Activated CD4-positive, alpha-beta T cell treated with anti-CD3 and anti-CD28 coated beads, Interleukin-10, Interleukin-2, amounts not matched to agents 100 ng/mL and 50 ng/mL, durations not matched to agents 16 hours and 8 hours (primary cell): Measurements from ENCODE around the gene RRP7A.
"Not testable (repeated sequence)": the region's sequence is repeated elsewhere in the genome, so short reads cannot be mapped to it uniquely, and the experiment has no call there.

ENCODE experiments used
- DNase-seq: peaks from one replicate; pipeline ENCODE4 v3.0.0-alpha.2; 2020

Gene RRP7A, protein sequence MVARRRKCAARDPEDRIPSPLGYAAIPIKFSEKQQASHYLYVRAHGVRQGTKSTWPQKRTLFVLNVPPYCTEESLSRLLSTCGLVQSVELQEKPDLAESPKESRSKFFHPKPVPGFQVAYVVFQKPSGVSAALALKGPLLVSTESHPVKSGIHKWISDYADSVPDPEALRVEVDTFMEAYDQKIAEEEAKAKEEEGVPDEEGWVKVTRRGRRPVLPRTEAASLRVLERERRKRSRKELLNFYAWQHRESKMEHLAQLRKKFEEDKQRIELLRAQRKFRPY

DNA sequence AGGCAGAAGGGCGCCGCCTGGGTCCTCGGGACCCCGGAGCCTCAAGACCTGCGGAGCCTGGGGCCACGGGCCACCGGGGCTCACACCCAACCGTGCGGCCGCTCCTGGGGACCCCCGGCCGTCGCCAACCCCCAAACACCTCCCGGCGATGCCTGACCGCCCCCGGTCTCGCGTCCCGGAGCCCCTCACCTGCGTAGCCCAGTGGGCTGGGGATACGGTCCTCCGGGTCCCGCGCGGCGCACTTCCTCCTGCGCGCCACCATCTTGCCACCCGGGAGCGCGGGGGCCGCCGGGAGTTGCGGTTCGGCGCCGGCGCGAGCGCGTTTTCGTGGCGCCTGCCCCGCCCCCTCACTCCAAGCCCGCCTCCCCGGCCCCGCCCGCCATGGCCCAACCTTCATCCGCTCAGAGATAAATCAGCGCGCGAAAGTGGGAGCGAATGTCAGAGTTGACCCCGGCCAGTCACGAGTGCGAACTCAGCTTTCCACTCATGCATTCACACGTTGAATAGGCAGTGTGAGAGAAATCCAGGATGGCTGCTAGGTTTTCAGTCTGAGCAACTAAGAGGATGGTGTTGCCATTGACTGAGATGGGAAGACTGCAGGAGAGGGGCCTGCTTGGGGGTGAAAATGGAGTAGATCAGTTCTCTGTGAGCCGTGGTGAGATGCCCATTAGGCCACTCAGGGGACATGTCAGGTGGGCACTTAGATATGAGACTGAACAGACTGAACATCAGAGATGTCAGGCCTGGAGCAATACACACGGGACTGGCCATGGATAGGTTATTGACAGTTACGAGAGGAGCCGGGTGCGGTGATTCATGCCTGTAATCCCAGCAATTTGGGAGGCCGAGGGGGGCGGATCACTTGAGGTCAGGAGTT lies at the start of gene RRP7A:
TSS of gene RRP7A (minus strand) at position 272 of the 877 bp plus-strand sequence. CDS start at position 262, 10 bp downstream.
- peak; percentile 89 for DNase-seq

DNA sequence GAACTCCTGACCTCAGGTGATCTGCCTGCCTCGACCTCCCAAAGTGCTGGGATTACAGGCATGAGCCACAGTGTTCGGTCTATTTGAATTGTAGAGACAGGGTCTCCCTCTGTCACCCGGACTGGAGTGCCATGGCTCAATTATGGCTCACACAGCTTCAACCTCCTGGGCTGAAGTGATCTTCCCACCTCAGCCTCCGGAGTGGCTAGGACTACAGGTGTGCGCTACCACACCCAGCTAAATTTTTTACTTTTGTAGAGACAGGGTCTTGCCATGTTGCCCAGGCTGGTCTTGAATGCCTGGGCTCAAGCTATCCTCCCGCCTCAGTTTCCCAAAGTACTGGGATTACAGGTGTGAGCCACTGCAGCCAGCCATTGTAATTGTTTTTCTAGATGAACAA lies 48.4 kb upstream of the RRP7A start:
- not testable (repeated sequence) for DNase-seq

DNA sequence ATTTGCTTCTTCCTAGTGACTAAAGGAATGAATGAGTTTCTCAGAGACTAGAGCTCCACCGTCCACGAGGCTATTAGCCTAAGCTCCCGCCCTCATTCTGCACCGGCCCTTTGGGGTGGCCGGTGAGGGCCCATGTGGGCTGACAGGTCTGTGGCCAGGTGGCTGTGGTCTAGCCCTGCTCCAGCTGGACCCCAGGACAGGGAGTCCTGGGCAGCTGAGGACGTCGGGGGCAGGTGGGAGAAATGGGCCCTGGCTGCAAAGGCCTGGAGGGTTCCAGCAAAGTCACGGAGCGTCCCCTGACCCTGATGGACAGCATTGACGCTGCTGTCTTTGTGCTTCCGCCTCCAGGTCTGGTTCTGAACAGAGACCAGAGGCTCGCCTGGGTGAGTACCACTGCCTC lies 46.4 kb upstream of the RRP7A start:
- no peak for DNase-seq

DNA sequence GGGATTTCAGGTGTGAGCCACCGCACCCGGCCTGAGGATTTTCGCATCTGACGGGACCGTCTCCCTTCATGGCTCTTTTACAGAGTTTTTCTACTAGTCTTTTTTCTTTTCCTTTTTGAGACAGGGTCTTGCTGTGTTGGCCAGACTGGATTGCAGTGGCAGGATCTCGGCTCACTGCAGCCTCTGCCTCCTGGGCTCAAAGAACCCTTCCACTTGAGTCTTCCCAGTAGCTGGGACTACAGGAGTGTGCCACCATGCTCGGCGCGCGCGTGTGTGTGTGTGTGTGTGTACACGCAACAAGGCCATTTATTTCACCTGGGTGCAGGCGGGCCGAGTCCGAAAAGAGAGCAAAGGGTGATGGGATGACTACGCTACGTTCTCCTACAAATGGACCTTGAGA lies 45.1 kb upstream of the RRP7A start:
- DNase-seq: no peak

DNA sequence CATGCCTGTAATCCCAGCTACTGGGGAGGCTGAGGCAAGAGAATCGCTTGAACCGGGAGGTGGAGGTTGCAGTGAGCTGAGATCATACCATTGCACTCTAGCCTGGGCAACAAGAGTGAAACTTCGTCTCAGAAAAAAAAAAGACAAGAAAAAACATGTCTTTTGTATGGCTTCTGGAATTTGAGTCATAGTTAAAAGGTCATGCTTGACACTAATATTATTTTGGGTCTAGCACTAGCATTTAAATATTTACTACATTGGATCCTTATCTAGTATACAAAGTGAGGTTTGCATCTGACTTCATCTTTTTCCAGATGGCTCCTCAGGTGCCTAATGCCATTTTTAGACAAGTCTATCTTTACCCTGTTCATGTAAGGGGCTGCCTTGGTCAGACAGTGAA lies 44.3 kb upstream of the RRP7A start:
- not testable (repeated sequence) for DNase-seq

DNA sequence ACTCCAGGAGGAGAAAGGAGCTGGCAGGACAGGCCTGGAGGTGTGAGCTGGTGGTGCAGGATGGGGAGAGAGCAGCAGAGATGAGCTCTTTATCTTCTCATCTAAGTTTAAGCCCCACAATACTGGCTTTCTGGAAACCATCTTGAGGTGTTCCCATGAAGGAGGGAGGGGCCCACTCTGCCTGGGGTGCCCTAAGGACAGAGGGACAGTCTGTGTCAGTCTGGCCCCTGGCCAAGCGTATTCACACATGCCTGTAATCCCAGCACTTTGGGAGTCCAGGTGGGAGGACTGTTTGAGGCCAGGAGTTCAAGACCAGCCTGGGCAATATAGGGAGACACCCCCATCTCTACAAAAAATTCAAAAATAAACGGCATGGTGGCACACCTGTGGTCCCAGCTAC lies 43.1 kb upstream of the RRP7A start:
- no peak for DNase-seq

DNA sequence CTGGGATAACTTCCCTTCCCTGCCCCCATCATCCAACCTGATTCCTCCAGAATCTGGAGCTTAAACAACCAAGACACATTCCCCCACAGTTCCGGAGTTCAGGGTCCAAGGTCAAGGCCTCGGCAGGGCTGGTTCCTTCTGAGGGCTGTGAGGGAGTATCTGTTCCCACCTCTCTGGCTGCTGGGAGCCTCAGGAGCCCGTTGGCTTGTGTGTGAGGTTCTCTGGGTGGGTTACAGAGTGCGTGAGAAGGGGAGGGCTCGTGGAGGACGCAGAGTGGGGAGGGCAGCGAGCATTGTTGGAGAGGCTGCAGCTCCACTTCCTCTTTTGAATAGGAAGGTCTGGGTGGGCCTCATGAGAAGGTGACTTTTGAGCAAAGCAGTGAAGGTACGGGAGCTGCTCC lies 42.7 kb upstream of the RRP7A start:
- DNase-seq: no peak

DNA sequence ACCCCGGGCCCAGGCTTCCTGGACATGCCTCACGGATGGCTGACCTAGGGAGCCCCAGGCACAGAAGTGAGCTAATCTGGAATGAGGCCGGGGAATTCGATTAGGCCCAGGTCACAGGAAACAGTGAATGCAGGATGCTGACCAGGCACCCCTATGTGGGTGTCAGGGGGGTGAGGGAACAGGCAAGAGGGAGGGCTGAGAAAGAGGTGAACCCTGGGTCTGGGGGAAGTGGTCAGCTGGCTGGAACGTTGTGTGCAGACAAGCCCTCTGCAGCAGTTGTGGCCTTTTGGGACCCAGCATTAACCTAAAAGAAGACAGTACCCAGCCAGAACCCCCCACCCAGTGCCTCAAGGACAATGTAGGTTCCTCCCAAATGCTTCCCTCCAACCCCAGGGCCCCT lies 42.3 kb upstream of the RRP7A start:
- no peak for DNase-seq

DNA sequence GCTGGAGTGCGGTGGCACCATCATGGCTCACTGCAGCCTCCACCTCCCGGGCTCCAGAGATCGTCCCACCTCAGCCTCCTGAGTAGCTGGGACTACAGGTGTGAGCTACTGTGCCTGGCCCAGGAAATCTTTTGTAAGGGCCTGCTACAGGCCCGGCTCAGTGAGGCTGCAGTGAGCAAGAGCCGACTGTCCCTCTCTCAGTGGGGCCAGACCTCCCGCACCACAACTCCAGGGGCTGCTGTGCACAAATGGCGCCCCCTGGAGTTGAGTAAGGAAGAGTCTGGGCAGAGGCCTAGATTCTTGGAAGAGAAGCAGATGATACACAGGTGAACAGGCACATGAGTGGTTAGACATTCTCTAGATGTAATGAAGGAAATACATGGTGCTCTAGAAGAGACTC lies 41.2 kb upstream of the RRP7A start:
- no peak for DNase-seq

DNA sequence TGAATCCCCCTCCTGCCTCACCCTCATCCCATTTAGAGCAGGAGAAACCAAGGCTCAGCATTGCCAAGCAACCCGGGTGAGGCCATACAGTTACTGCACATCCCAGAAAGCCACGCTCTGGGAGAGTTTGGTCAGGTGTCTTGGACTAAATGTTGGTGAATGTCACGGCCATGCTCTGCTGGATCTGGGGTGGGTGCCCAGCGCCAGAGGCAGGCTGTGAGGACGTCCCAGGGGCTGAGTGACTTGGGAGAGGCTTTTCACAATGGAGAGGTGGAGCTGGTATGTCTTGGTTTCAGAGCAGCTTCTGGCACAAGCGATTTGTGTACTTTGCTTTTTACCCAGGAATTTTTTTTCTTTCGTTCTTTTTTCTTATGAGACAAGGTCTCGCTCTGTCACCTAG lies 40.8 kb upstream of the RRP7A start:
- no peak for DNase-seq

DNA sequence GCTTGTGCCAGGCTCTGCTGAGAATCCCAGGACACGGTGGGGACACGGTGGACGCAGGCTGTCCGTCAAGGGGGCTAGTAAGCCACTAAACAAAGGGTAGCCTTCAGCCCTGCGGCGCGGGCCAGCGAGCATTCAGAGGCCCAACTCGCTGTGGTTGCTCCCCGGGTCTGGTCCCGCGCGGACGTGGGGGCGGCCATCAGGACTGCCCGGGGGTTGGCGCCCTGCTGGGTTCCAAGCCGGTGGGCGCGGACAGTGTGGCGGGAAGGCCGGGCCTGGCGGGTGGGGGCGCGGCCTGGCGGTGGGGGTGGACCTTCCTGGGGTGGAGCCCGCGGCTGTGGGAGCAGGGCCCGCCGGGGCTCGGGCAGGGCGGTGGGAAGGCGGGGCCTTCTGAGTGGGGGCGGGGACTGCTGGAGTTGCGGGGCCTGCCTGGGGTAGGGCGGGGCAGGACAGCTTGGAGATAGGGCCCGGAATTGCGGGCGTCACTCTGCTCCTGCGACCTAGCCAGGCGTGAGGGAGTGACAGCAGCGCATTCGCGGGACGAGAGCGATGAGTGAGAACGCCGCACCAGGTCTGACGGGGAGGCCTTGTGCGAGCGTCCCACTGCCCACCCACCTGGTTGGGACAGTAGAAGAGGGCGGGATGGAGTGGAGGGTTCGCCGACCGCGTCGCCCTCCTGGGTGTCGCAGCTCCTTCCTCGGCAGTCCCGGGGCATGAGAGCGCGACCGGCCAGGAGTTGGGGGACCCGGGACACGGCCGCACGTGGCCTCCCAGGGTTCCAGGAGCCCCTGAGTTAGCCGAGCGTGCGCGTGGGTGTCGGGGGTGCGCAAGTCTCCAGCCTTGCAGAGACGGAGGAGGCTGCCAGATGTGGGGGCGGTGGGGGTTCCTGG lies 34.1 kb upstream of the RRP7A start, which contains the start of gene SERHL2:
TSS of gene SERHL2 (plus strand) at position 482 of the 887 bp plus-strand sequence. CDS start at position 547, 65 bp downstream.
- peak; percentile 84 for DNase-seq

DNA sequence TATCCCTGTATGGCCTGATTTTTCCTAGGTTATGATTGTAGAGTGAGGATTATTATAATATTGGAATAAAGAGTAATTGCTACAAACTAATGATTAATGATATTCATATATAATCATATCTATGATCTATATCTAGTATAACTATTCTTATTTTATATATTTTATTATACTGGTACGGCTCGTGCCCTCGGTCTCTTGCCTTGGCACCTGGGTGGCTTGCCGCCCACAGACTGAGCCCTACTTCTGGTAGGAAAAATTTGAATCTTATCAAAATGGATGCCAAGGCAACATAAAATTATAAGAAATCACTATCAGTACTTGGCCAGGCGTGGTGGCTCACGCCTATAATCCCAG lies 32.7 kb upstream of the RRP7A start:
- DNase-seq: not testable (repeated sequence)

DNA sequence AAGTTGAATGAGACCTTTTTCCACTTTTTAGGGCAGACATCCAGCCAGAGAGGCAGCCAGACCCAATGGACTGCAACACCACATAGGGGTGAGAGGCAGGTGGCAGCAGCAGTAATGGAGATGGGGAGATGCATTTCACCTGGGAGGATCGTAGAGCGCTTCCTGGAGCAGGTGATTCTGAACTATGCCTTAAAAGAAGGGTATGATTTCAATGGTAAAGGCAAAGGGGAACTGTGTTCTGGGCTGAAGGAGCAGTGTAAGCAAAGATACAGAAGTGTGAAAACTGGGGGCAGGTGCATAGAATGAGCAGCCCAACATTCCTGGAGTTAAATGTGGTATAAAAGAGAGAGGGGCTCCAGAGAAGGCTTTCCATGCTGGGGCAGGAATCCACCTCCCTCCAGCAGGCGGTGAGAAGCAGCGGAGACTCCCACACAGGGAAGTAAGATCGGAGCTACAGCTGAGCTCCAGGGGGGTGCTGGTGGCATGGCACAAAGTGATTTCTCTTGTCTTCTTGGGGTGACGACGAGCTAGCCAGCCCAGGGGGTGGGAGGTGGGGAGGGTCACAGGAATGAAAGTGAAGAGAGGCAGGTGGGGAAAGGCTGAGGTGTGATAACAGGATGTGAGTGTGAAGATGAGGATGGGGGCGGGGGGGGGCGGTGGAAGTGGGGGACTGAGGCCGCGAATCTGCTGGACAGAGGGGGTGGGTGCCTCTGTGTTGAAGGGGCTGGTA lies 29.9 kb upstream of the RRP7A start:
- no peak for DNase-seq

DNA sequence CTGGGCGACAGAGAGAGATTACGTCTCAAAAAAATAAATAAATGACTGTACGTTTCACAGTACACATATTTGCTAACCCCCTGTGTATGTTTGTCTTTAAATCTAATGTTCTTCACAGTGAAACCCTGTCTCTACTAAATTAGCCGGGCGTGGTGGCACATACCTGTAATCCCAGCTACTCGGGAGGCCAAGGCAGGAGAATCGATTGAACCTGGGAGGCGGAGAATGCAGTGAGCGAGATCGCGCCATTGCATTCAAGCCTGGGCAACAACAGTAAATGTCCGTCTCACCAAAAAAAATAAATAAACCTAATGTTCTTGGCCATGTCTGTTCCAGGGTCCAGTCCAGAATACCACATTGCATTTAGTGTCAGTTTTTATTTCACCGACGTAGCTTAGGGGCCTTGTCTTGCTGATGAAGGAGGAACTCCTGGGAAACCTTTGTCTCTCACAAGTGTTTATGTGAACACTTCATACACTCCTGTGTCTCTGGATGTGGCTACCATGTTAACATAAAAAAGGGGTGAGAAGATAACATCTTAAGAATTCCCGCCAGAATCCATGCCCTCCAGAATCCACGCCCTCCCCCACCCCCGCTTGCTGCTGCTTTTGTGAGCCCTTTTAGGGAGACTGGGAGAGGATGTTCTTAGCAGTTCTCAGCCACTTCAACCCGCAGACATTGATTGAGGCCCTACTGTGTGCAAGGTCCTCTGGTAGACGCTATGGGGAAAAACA lies 29.2 kb upstream of the RRP7A start:
- DNase-seq: no peak

DNA sequence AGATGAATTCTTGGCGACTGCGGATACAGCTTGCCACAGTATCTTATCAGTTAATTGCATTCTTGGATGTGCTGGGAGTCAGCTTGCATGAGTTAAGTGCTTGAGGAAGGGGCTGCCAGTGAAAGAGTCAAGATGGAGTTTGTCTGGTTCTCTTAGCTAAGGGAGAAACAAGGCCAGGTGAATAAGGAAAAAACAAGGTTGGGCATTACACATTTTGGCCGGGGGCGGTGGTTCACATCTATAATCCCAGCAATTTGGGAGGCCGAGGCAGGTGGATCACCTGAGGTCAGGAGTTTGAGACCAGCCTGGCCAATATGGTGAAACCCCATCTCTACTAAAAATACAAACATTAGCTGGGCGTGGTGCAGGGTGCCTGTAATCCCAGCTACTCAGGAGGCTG lies 28.5 kb upstream of the RRP7A start:
- not testable (repeated sequence) for DNase-seq

DNA sequence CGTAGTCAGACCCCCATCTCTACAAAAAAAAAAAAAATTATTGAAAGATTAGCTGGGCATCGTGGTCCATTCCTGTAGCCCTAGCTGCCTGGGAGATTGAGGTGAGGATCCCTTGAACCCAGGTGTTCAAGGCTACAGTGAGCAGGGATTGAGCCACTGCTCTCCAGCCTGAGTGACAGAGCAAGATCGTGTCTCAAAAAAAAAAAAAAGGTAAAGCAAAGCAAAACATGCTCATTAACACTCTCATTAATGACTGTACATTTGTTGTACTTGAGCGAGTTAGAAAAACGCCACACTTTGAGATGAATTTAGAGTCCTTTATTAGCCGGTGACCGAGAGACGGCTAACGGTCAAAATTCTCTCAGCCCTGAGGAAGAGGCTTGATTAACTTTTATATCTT lies 28.0 kb upstream of the RRP7A start:
- DNase-seq: no peak

DNA sequence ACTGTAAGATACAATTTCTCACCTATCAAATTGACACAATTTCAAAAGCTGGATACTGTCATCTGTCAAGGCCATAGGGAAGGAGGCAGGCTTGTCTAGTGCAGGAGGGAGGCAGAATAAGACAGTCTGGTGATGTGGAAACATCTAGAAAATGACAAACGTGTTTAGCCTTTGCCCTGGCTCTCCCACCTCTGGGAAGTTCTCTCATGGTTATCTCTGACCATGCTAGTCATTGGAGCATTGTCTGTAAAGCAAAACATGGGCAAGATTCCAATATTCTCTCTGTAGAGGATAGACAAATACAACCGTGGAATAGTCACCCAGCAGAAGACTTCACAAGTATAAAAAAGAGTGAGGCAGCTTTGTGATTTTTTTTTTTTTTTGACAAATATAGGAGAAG lies 25.1 kb upstream of the RRP7A start:
- DNase-seq: no peak

DNA sequence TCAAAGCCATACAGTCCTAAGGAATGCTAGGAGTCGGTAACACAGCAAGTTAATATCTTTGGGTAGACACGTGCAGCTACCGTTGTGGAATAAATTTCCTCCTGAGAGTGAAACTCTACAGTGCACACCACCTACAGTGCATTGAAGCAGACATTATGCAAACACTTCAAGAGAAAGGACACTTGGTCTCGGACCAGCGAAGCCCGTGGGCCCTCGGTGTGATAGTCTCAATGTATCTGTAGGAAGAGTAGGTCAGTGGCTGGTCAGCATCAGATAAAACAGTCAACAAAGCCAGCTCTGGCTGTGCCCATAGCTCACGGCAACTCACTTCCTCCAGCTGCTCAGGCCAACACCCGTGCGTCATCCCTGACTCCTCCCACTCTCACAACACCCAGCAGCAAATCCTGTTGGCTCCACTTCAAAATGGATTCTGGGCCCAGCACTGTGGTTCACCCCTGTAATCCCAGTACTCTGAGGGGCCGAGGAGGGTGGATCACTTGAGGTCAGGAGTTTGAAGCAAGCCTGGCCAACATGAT lies 19.7 kb upstream of the RRP7A start:
- not testable (repeated sequence) for DNase-seq

DNA sequence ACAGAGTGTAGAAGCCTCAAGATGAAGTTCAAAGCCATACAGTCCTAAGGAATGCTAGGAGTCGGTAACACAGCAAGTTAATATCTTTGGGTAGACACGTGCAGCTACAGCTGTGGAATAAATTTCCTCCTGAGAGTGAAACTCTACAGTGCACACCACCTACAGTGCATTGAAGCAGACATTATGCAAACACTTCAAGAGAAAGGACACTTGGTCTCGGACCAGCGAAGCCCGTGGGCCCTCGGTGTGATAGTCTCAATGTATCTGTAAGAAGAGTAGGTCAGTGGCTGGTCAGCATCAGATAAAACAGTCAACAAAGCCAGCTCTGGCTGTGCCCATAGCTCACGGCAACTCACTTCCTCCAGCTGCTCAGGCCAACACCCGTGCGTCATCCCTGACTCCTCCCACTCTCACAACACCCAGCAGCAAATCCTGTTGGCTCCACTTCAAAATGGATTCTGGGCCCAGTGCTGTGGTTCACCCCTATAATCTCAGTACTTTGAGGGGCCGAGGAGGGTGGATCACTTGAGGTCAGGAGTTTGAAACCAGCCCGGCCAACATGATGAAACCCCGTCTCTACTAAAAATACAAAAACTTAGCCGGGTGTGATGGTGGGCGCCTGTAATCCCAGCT lies 17.7 kb upstream of the RRP7A start:
- not testable (repeated sequence) for DNase-seq

DNA sequence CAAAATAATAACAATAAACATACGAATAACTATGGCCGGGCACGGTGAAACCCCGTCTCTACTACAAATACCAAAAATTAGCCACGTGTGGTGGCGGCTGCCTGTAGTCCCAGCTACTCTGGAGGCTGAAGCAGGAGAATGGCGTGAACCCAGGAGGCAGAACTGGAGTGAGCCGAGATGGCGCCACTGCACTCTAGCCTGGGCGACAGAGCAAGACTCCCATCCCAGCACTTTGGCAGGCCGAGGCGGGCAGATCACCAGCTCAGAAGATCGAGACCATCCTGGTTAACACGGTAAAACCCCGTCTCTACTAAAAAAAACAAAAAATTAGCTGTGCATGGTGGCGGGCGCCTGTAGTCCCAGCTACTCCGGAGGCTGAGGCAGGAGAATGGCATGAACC lies 17.0 kb upstream of the RRP7A start:
- not testable (repeated sequence) for DNase-seq

DNA sequence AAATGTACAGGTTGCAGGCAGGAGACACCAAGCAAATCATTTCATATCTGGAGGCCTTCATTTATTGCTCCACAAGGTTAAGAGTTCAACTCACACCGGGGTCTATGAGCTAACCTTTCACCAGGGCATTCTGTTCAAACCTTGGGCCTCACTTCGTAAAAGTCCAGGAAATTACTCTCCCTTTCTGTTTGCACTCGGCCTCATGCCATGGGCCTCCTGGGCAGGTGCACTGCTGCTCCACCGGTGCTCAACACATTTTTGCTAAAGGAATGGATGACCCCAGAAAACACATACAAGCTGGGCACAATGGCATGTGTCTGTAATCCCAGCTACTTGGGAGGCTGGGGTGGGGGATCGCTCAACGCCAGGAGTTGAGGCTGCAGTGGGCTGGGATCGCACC lies 16.6 kb upstream of the RRP7A start:
- DNase-seq: no peak
